ENCODE measurements around the gene ERBB2. TPM values are rescaled to one million over a fixed set of nuclear protein-coding genes. Genes with fewer than 3 reads are reported as not detected.

The ERBB2 gene
- total and polyA plus RNA-seq, 9 of the 15 experiments (the other 6 are each of a cell fraction or from before 2014, with no cell fraction given): 0.74 to 5.6 (median 3.3) TPM

- TF ChIP-seq MEF2A (IDR thresholded peaks at IDR 0.05; ENCODE audit: control insufficient read depth, low read depth, low read length) (no peak), SP2 (IDR thresholded peaks at IDR 0.05; ENCODE audit: extremely low read depth, low read depth, low read length, poor library complexity, severe bottlenecking) (no peak), ZNF551 (CRISPR knock-in tag; IDR thresholded peaks at IDR 0.05) (no peak), RBM17 (IDR thresholded peaks at IDR 0.05; ENCODE audit: borderline replicate concordance, low read depth, low read length) (no peak), CREB1 (IDR thresholded peaks at IDR 0.05) (no peak), CREB1 (CRISPR knock-in tag; IDR thresholded peaks at IDR 0.05) (no peak), CEBPB (tag; IDR thresholded peaks at IDR 0.05) (no peak), SMAD2 (IDR thresholded peaks at IDR 0.05; ENCODE audit: low read depth, low read length) (no peak), ZNF175 (CRISPR knock-in tag; IDR thresholded peaks at IDR 0.05; ENCODE audit: low read depth) (no peak), THRA (IDR thresholded peaks at IDR 0.05) (no peak), MXD1 (CRISPR knock-in tag; IDR thresholded peaks at IDR 0.05; ENCODE audit: borderline replicate concordance, poor library complexity, severe bottlenecking) (no peak), ZNF133 (CRISPR knock-in tag; IDR thresholded peaks at IDR 0.05) (peak; percentile 57; the same call in 1 of the 2 replicates), RBBP5 (IDR thresholded peaks at IDR 0.05; ENCODE audit: borderline replicate concordance, insufficient read depth, low read length, poor library complexity, severe bottlenecking) (peak; percentile 84), MNT (conservative IDR thresholded peaks at IDR 0.05) (peak; percentile 32 to 46; a peak in 2 of 4 replicates), TSHZ1 (CRISPR knock-in tag; IDR thresholded peaks at IDR 0.05) (no peak), ZNF224 (CRISPR knock-in tag; IDR thresholded peaks at IDR 0.05) (no peak), USF2 (CRISPR knock-in tag; IDR thresholded peaks at IDR 0.05) (no peak)
Observed at GRCh38 chr17:39687546-39688474, 12.1 kb upstream of the ERBB2 start, which contains the start of gene PGAP3 (continued).
